Adrenal gland (tissue), 5 donors: Measurements from ENCODE around the gene NIPAL3.

Source experiments
- CTCF ChIP-seq, 6 experiments: fragments of 450-650 bp in 4 of 6; fragments of 200-600 bp in 2 of 6; sonication (generic) in 1 of 6; IDR thresholded peaks; 1 replicate in 5 of 6; 2 replicates in 1 of 6; pipeline versions ENCODE4 v1.5.1 to v1.8.0; 2016 to 2021; ENCODE audit warnings: antibody characterized with exemption in 6 of 6, mild to moderate bottlenecking in 2 of 6, moderate library complexity in 1 of 6
- POLR2A ChIP-seq, 2 donors: fragments of 450-650 bp; IDR thresholded peaks; one replicate each; pipeline ENCODE4 v1.6.1; 2017; ENCODE audit warnings: antibody characterized with exemption in 2 of 2, mild to moderate bottlenecking in 2 of 2, moderate library complexity in 1 of 2
- donor health status: DM: no; HTN: no; CAD: no.

GRCh38 chr1:24457866-24458265 lies 42.3 kb downstream of the NIPAL3 start:
- TF ChIP-seq CTCF (IDR thresholded peaks at IDR 0.05) = no peak
- TF ChIP-seq POLR2A (IDR thresholded peaks at IDR 0.05) = no peak
